GM21526 (cell line): Measurements from ENCODE around the gene GRIK3.
"Not testable (repeated sequence)": the region's sequence is repeated elsewhere in the genome, so short reads cannot be mapped to it uniquely, and the experiment has no call there.

Source experiments
- ATAC-seq: cut with Tn5 transposase; IDR thresholded peaks from one replicate; pipeline ENCODE4 v1.9.1; 2021; ENCODE audit warnings: moderate library complexity; ENCODE audit not compliant: unreplicated experiment, low FRiP score

Gene GRIK3

GRCh38 chr1:36773827-36774541 lies 260.3 kb downstream of the GRIK3 start:
- no peak for ATAC-seq

GRCh38 chr1:36772647-36773495 lies 261.4 kb downstream of the GRIK3 start:
- no peak for ATAC-seq

GRCh38 chr1:36771660-36772284 lies 262.5 kb downstream of the GRIK3 start:
- ATAC-seq, result no peak

GRCh38 chr1:36771240-36771639 lies 263.1 kb downstream of the GRIK3 start:
- ATAC-seq, result no peak

GRCh38 chr1:36769886-36770830 lies 264.2 kb downstream of the GRIK3 start:
- no peak for ATAC-seq

GRCh38 chr1:36768486-36769178 lies 265.7 kb downstream of the GRIK3 start:
- ATAC-seq, result no peak

GRCh38 chr1:36767429-36767828 lies 266.9 kb downstream of the GRIK3 start:
- ATAC-seq, result not testable (repeated sequence)

- no peak for ATAC-seq
Observed at GRCh38 chr1:36766481-36766880, 267.8 kb downstream of the GRIK3 start.

- ATAC-seq, result no peak
Observed at GRCh38 chr1:36765785-36766300, 268.5 kb downstream of the GRIK3 start.

- no peak for ATAC-seq
Observed at GRCh38 chr1:36764798-36765197, 269.5 kb downstream of the GRIK3 start.

GRCh38 chr1:36763771-36764170 lies 270.5 kb downstream of the GRIK3 start:
- ATAC-seq, result no peak

- ATAC-seq, result no peak
Observed at GRCh38 chr1:36762174-36762573, 272.1 kb downstream of the GRIK3 start.

GRCh38 chr1:36761113-36761512 lies 273.2 kb downstream of the GRIK3 start:
- ATAC-seq, result no peak

GRCh38 chr1:36760081-36760480 lies 274.2 kb downstream of the GRIK3 start:
- no peak for ATAC-seq

- no peak for ATAC-seq
Observed at GRCh38 chr1:36759355-36759754, 275.0 kb downstream of the GRIK3 start.

- no peak for ATAC-seq
Observed at GRCh38 chr1:36755303-36756230, 278.7 kb downstream of the GRIK3 start.

GRCh38 chr1:36754366-36754765 lies 279.9 kb downstream of the GRIK3 start:
- no peak for ATAC-seq

GRCh38 chr1:36753451-36753850 lies 280.9 kb downstream of the GRIK3 start:
- no peak for ATAC-seq
